ENCODE data around the gene ADIPOR2. TPM values are rescaled to one million over a fixed set of nuclear protein-coding genes. Genes with fewer than 3 reads are reported as not detected.
"Not testable (repeated sequence)": the region's sequence is repeated elsewhere in the genome, so short reads cannot be mapped to it uniquely, and the experiment has no call there.

Gene ADIPOR2
- total RNA-seq, 1 donor from 2014 or later, result 38.4 TPM

DNA sequence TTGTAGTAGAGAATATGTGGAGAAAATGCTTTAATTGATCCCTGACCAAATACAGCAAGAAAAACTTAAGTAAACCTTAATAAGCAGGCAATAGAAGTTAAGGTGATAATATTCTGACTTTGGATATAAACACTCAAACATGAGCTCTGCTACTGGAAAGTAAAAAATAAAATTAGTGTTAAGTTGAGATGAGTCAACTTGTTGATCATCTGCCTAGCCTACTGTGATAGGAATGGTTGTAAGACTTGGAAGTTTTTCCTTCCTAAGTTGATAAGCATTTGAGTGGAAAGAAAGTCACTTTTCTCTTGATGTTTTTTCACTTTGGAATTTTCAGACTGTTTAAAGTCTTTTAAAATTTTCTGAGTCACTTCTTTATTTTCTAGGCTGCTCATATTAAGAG, 26.0 kb downstream of the ADIPOR2 start:
- ATAC-seq, result no peak
- intact Hi-C loops (cut with DNase I), result no loop called here
- no peak for DNase-seq (ENCODE audit: missing footprints)

DNA sequence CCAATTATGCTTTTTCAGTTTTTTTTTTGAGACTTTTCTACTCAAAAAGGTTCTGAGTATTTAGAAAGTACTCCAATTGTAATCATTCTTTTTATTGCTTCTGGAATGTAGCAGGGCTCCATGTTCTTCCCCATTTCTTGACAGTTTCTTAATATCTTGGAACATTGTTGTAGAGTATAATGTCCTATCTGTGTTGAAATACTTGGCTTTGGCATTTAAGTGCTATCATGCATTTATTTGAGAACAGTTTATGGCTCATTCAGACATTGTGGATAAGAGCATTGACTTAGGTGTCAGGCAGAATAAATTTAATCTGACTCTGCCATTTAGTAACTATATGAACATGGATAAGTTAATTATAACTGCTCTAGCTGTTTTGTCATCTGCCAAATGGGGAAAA, 28.3 kb downstream of the ADIPOR2 start:
- intact Hi-C loops (cut with DNase I), result no loop called here
- no peak for DNase-seq (ENCODE audit: missing footprints)
- ATAC-seq, result peak; percentile 80

DNA sequence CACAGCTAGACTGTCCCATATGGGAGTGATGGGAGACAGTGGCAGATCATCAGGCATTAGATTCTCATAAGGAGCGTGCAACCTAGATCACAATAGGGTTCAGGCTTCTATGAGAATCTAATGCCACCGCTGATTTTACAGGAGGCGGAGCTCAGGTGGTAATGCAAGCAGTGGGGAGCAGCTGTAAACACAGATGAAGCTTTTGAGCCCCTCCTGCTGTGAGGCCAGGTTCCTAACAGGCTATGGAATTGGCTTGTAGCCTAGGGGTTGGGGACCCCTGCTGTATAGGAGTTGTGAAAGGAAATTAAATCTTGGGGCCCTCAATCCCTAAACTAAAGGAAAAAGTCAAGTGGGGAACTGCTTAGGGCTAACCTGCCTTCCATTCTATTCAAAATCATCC, 29.6 kb downstream of the ADIPOR2 start:
- no peak for ATAC-seq
- no peak for DNase-seq (ENCODE audit: missing footprints)
- intact Hi-C loops (cut with DNase I), result no loop called here

DNA sequence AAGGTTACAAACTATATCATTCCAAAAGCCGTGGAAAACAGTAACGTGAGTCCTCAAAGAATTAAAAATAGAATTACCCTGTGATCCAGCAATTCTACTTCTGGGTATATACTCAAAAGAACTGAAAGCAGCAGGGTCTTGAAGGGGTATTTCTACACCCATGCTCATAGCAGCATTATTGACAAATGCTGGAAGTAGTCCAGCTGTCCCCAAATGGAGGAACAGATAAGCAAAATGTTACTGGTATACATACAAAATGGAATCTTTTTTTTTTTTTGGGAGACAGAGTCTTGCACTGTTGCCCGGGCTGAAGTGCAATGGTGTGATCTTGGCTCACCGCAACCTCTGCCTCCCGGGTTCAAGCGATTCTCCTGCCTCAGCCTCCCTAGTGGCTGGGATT, 32.9 kb downstream of the ADIPOR2 start:
- DNase-seq (ENCODE audit: missing footprints) (no peak), ATAC-seq (no peak)
- intact Hi-C loops (cut with DNase I), result no loop called here

DNA sequence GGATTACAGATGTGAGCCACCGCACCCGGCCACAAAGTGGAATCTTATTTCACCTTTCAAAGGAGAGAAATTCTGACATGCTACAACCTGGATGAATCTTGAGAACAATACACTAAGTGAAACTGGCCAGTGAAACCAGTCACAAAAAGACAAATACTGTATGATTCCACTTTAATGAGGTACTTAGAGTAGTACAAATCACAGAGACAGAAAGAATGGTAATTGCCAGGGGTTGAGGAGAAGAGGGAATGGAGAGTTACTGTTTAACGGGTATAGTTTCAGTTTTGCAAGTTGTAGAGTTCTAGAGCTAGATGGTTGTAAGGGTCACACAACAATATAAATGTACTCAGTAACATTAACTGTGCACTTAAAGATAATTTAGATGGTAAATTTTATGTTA, 33.4 kb downstream of the ADIPOR2 start:
- ATAC-seq (no peak), DNase-seq (ENCODE audit: missing footprints) (no peak)
- intact Hi-C loops (cut with DNase I), result no loop called here

DNA sequence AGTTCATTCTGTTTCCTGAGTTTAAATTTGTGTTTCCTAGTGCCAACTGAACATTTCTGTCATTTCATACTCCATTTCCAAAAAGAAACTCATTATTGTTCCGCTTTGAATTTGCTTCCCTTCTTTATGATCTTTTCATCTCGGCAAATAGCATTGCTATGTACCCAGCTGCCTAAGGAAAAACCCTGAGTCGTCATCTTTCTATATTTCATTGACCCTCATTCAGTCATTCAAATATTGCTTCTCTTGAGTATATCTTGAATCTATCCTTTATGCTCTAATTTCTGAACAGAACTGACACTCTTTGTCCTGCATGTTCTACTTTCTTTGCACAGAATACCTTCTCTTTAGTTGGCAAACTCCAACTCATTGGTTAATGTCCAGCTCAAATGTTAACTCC, 35.9 kb downstream of the ADIPOR2 start:
- DNase-seq (ENCODE audit: missing footprints) (no peak), ATAC-seq (no peak)
- intact Hi-C loops (cut with DNase I), result no loop called here

DNA sequence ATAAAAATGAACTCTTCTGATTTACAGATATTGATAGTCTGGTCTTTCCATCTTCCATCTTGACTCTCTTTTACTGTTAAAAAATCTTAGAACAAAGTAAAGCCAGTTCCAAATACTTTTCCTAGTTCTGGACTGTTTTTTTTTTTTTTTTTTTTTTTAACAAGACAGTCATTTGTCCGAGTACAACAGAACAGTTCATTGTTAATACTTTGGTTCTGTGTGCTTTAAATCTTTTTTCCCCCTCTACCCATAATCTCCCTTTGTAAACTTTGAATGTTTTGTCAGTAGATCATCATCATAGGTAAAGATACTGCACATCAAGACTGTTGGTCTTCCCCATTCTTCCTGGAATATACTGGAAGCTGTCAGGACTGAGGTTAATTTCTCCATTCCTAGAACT, 38.0 kb downstream of the ADIPOR2 start:
- ATAC-seq, result no peak
- intact Hi-C loops (cut with DNase I), result no loop called here
- no peak for DNase-seq (ENCODE audit: missing footprints)

DNA sequence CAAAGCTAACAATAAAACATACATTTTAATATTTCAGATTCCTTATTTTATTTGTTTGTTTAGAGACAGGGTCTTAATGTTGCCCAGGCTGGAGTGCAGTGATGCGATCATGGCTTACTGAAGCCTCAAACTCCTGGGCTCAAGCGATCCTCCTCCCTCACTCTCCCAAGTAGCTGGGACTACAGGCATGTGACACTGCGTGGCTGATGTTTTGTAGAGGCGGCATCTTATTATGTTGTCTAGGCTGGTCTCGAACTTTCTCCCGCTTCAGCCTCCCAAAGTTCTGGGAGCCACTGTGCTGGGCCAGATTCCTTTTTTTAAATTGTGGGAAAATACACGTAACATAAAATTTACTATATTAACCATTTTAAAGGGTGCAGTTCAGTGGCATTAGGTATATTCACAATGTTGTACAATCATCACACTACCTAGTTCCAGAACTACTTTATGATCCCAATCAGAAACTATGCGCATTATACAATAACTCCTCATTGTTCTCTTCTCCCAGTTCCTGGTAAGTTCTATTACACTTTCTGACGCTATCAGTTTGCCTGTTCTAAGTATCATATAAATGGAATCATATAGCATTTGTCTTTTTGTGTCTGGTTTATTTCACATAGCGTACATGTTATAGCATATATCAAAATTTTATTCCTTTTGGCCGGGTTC, 40.3 kb downstream of the ADIPOR2 start:
- ATAC-seq, result no peak
- intact Hi-C loops (cut with DNase I), result no loop called here
- DNase-seq (ENCODE audit: missing footprints), result no peak

DNA sequence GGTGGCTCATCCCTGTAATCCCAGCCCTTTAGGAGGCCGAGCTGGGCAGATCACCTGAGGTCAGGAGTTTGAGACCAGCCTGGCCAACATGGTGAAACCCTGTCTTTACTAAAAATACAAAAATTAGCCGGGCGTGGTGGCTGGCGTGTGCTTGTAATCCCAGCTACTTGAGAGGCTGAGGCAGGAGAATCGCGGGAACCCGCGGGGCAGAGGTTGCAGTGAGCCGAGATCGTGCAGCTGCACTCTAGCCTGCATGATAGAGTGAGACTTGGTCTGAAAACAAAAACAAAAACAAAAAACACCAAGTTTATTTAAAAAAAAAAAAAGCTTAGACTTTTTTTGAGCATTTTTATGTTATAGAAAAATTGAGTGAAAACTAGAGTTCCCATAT, 40.8 kb downstream of the ADIPOR2 start:
- intact Hi-C loops (cut with DNase I); DNase-seq (ENCODE audit: missing footprints); ATAC-seq: not testable (repeated sequence)

DNA sequence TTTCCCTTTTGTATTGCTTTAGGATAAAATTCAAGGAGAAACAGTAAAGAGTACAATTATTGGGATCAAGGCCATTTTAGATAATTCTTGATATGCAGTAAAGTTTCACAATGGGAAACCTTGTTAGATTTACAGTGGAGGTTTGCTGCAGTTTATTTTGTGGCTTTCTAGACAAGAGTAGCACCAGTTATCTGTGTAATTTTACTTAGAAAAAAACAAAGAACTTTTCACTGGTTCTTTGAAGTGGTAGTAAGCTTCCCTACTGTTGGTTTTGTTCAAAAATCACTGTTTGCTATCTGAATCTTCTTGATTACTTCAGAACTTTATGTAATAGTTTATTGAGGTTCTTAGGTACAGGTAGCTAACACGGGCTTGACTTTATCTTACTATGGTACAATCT, 42.0 kb downstream of the ADIPOR2 start:
- intact Hi-C loops (cut with DNase I), result no loop called here
- no peak for ATAC-seq
- no peak for DNase-seq (ENCODE audit: missing footprints)

DNA sequence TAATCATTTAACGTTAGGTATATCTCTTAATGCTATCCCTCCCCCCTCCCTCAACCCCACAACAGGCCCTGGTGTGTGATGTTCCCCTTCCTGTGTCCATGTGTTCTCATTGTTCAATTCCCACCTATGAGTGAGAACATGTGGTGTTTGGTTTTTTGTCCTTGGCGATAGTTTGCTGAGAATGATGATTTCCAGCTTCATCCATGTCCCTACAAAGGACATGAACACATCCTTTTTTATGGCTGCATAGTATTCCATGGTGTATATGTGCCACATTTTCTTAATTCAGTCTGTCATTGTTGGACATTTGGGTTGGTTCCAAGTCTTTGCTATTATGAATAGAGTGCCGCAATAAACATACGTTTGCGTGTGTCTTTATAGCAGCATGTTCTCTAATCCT, 42.8 kb downstream of the ADIPOR2 start:
- intact Hi-C loops (cut with DNase I); ATAC-seq; DNase-seq (ENCODE audit: missing footprints): not testable (repeated sequence)

DNA sequence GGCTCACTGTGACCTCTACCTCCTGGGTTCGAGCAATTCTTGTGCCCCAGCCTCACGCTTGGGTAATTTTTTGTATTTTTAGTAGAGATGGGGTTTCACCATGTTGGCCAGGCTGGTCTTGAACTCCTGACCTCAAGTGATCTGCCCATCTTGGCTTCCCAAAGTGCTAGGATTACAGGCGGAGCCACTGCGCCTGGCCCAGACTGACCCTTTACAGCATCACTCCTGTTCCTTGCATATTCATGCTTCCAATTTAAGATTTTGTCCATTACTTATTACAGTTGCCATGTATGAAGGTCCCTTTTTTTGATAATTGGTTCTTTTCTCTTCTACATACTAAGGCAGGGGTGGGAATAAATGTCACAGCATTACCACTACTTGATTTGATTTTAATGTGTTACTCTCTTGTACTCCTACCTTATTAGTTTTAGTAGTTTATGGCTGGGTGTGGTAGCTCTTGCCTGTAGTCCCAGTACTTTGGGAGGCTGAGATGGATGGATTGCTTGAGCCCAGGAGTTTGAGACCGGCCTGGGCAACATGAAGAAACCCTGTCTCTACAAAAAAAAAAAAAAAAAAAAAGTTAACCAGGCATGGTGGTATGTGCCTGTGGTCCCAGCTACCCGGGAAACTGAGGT, 46.9 kb downstream of the ADIPOR2 start:
- intact Hi-C loops (cut with DNase I), result no loop called here
- ATAC-seq, result no peak
- DNase-seq (ENCODE audit: missing footprints), result no peak

DNA sequence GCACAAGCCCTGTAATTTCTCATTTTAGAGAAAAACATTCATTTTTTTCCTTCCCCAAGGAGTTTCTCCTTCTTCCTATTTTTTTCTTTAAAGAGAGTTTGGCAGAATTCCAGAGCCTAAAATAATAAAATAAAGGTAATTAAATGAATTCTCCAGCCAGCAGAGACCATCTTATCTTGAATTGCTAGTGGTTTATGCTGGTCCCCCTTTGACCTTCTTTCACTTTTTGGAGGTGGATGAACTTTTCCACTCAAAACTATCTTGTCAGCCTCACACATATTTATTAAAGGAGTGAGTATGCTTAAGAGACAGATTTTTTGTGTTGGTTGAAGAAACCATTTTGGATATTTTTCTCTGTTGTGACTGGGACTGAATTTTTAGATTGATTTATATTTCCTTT, 47.6 kb downstream of the ADIPOR2 start:
- DNase-seq (ENCODE audit: missing footprints) (no peak), ATAC-seq (no peak)
- intact Hi-C loops (cut with DNase I), result no loop called here

DNA sequence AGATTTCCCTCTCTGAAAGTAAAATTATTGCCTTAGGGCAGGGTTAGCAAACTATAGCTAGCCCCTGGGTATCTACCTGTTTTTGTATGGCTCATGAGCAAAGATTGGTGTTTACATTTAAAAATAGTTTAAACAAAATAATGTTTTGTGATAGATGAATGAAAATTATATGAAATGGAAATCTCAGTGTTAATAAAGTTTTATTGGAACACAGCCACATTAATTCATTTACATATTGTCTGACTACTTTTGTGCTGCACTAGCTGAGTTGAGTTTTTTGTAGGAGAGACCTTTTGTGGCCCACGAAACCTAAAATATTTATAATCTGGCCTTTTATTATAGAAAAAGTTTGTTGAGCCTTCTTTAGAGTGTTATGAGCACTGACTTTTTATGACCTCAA, 48.5 kb downstream of the ADIPOR2 start:
- intact Hi-C loops (cut with DNase I), result no loop called here
- DNase-seq (ENCODE audit: missing footprints), result no peak

DNA sequence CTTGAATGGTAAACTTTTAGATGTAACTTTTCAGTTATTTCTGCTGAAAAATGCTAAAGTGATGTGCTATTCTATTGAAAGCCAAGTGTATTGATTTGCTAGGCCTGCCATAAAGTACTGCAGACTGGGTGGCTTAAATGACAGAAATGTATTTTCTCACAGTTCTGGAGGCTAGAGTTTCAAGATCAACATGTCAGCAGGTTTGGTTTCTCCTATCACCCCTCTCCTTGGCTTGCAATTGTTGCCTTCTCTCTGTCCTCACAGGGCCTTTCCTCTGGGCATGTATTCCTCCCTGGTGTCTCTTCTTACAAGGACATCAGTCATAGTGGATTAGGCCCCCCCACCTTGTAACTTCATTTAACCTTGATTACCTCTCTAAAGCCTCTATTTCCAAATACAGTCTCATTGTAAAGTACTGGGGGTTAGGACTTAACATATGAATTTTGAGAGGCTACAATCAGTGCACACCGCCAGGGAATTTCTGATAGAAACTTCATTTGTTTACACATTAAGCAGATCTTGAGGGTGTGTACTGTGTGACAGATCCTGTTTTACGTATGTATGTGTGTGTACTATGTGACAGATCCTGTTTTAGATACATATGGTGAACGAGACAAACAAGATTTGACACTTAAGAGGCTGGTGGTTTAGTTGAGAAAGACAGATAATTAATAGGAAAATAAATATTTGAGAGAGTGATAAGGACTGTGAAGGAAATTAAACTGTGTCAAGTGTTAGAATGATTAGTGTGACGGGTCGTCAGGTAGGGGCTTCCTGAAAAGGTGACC, 49.5 kb downstream of the ADIPOR2 start:
- ATAC-seq (no peak), DNase-seq (ENCODE audit: missing footprints) (no peak)
- intact Hi-C loops (cut with DNase I), result no loop called here

More for the DNA sequence above, 48.5 kb downstream of the ADIPOR2 start:
- ATAC-seq, result no peak

DNA sequence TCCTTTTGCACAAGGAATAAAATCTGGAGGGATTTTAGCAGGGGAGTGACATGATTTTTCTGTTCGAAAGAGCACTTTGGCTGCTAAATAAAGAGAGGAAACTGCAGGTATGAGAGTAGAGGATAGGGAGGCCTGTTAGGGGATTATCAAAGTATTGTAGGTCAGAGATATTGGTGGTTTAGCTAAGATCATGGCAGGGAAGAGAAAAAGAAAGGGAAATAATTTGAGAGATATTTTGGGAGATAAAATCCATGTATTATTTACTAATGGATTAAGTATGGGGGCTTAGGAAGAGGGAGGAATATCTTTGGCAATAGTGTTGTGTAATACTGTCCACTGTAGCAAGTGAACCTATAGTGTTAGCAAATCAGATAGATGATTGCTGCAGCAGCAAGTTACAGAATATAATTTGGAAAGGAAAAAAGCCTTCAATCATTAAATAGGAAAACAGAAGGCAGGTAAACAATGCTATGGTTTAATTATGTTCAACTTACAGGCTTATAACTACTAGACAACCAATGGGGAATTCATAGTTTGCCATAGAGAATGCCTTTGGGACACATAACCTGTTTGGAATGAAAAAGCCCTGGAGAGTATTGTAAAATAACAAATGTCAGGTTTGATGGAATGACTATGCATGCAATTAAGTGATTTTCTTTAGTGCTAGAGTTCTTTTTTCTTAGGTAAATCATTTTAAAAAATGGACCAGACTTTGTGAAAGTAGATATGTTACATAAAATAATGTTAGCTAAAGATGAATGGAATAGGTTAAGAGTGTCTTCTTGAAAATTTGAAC, 50.5 kb downstream of the ADIPOR2 start:
- ATAC-seq (no peak), DNase-seq (ENCODE audit: missing footprints) (no peak)

DNA sequence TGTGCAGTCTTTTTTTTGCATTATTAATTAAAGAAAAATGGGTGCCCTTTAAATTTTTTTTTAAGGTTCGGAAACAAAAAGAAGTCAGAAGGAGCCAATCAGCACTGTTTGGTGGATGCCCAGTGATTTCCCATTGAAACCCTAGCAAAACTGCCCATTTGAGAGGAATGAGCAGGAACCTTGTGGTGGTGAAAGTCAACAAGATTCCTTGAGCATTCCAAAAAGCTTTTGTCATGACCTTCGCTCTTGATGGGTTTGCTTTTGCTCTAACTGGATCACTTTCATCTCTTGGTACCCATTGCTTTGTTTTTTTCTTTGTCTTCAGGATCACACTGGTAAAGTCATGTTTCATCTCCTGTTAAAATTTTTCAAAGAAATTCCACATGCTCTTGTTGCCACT, 54.1 kb downstream of the ADIPOR2 start:
- ATAC-seq (no peak), DNase-seq (ENCODE audit: missing footprints) (no peak)
- intact Hi-C loops (cut with DNase I), result no loop called here

More for the DNA sequence above, 50.5 kb downstream of the ADIPOR2 start:
- intact Hi-C loops (cut with DNase I), result no loop called here

DNA sequence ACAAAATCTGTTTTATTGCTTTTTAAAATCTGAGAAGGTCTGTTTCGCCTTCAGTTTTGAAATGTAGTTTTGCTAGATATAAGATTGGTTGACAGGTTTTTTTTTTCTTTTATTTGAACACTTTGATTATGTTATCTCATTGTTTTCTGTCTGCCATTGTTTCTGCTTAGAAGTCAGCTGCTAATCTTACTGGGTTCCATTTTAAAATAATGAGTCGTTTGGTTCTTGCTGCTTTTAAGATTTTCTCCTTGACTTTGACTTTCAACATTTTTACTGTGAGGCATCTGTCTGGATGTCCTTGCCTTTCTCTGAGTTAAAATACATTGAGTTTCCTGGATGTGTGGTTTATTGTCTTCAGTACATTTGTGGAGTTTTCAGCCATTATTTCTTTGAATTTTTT, 56.7 kb downstream of the ADIPOR2 start:
- intact Hi-C loops (cut with DNase I), result no loop called here
- DNase-seq (ENCODE audit: missing footprints) (no peak), ATAC-seq (no peak)

DNA sequence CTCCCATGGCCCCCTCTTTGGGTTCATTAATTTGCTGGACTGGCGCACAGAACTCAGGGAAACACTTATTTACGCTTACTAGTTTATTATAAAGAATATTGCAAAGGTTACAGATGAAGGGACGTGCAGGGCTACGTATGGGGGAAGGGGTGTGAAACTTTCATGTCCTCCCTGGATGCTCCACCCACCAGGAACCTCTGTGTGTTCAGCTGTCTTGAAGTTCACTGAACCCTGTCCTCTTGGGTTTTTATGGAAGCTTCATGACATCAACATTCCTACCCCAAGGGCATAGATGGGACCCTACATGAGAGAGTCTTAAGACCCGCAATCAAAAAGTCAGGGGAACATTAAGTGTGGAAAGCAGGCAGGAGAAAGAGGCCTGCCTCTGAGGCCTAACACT, 58.1 kb downstream of the ADIPOR2 start:
- DNase-seq (ENCODE audit: missing footprints), result no peak
- intact Hi-C loops (cut with DNase I), result no loop called here
- no peak for ATAC-seq

Measured in Right ventricle myocardium inferior (tissue), 1 donor.